ENCODE results near the gene AKR7A2. TPM values are rescaled to one million over a fixed set of nuclear protein-coding genes. Genes with fewer than 3 reads are reported as not detected.
"Not testable (repeated sequence)": the region's sequence is repeated elsewhere in the genome, so short reads cannot be mapped to it uniquely, and the experiment has no call there.

The AKR7A2 gene
- total RNA-seq, 1 experiment from 2014 or later = 86.6 TPM

DNA sequence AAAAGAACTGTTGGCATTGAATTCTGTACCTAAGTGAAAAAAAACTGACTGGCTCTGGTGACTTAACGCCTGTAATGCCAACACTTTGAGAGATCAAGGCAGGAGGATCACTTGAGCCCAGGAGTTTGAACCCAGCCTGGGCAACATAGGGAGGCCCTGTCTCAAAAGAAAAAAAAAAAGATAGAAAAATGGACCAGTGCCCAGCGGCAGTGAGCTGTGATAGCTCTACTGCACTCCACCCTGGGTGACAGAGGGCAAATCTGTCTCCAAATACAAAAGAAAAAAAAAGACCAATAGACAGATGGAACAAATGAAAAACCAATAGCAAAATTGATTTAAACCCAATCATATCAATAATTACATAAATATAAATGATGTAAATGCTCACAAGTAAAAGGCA, 22.7 kb downstream of the AKR7A2 start:
- BruUV-seq (replicated peaks) = no TSS peak
- H3K4me3 ChIP-seq (ENCODE audit: low read depth in 2 of 2, low read length in 2 of 2) = peak overlapping the region; percentile 39 to 60

DNA sequence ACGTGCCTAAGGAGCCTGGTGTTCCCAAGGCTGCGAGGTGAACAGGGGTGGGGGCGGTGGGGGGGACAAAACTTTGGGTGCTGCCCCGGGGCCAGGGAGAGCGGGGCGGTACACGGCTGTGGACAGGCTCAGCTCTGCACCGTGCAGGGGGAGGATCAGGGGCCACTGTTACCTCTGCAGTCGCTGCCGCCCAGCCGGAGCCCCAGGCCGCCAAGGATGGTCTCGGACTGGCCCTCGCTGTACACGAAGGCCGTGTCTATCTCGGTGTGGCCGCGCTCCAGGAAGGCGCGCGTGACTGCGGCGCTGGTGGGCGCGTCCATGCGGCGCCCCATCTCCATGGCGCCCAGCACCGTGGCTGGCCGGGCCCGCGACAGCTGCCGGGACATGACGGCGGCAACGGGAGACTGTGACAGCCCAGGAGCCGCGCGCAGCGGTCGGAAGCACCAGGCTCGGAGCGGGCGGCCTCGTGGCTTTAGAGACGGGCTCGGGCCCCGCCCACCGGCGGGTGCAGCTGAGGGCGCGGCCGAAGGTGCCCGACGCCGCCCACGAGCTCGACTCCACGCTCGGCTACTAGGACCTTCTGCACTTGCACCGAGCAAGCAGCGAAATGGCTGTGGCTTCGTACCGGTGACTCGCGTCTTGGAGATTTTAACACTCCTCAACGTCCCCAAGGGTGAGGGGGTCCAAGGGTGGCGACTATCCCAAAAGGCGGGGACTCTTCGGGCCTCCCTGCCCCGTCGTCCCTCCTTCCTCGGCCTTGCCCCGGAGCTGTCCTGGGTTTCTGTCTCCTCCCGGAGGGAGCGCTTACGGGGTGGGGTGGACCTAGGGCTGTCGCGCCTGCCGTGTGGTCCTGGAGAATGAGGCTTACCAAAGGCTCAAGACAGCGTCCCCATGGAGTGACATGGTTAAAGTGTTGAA, 23.4 kb downstream of the AKR7A2 start, which contains the start of gene AKR7A3:
TSS of gene AKR7A3 (minus strand) at position 447 of the 918 bp plus-strand sequence. CDS start at position 386, 61 bp downstream.
- intact Hi-C loops (cut with micrococcal nuclease; ENCODE audit: unreplicated experiment); CTCF ChIA-PET; H3K4me1 ChIP-seq (ENCODE audit: control insufficient read depth, insufficient read depth, low read length); BruUV-seq (replicated peaks); POLR2A ChIA-PET; DNase-seq (ENCODE audit: low read depth, low spot score); H3K9me3 ChIP-seq (ENCODE audit: control insufficient read depth, insufficient read depth, low read depth, low read length); H3K36me3 ChIP-seq (ENCODE audit: control insufficient read depth, insufficient read depth, low read length); H3K27me3 ChIP-seq (ENCODE audit: control insufficient read depth, insufficient read depth, low read length); in situ Hi-C loops (cut with HindIII; ENCODE audit: low pct_unique_long_range_greater_than_20kb, low sequenced_read_pairs): not testable (repeated sequence)
- Histone ChIP-seq H3K4me3 (ENCODE audit: low read depth in 2 of 2, low read length in 2 of 2) (peak within 1 kb of the TSS; percentile 39 to 60), H3K27ac (ENCODE audit: low read length) (peak within 1 kb of the TSS; percentile 40; the same call in 1 of the 2 replicates)
- peak; percentile 92 for ATAC-seq

More for the DNA sequence above, 22.7 kb downstream of the AKR7A2 start:
- Histone ChIP-seq H3K4me1 (ENCODE audit: control insufficient read depth, insufficient read depth, low read length) (peaks cover 5% of the 10 kb centered on the region; the same call in 1 of the 2 replicates), H3K9me3 (ENCODE audit: control insufficient read depth, insufficient read depth, low read depth, low read length) (no peaks in the 10 kb centered on the region), H3K27ac (ENCODE audit: low read length) (peak overlapping the region; percentile 40; the same call in 1 of the 2 replicates), H3K27me3 (ENCODE audit: control insufficient read depth, insufficient read depth, low read length) (no peaks in the 10 kb centered on the region), H3K36me3 (ENCODE audit: control insufficient read depth, insufficient read depth, low read length) (no peaks in the 10 kb centered on the region)
- no peak for DNase-seq (ENCODE audit: low read depth, low spot score)
- ChIA-PET CTCF (no interaction called here), POLR2A (no interaction called here)
- in situ Hi-C loops (cut with HindIII; ENCODE audit: low pct_unique_long_range_greater_than_20kb, low sequenced_read_pairs) (no loop called here), intact Hi-C loops (cut with micrococcal nuclease; ENCODE audit: unreplicated experiment) (no loop called here)
- no peak for ATAC-seq
- TF ChIP-seq TCF7L2 (IDR thresholded peaks at IDR 0.05; ENCODE audit: low read depth, low read length) (no peak), SIN3A (IDR thresholded peaks at IDR 0.05; ENCODE audit: borderline replicate concordance, insufficient read depth, low read depth, low read length) (no peak), POLR2AphosphoS5 (IDR thresholded peaks at IDR 0.05; ENCODE audit: low read depth, low read length) (no peak)
- TF ChIP-seq, protein P1, sequence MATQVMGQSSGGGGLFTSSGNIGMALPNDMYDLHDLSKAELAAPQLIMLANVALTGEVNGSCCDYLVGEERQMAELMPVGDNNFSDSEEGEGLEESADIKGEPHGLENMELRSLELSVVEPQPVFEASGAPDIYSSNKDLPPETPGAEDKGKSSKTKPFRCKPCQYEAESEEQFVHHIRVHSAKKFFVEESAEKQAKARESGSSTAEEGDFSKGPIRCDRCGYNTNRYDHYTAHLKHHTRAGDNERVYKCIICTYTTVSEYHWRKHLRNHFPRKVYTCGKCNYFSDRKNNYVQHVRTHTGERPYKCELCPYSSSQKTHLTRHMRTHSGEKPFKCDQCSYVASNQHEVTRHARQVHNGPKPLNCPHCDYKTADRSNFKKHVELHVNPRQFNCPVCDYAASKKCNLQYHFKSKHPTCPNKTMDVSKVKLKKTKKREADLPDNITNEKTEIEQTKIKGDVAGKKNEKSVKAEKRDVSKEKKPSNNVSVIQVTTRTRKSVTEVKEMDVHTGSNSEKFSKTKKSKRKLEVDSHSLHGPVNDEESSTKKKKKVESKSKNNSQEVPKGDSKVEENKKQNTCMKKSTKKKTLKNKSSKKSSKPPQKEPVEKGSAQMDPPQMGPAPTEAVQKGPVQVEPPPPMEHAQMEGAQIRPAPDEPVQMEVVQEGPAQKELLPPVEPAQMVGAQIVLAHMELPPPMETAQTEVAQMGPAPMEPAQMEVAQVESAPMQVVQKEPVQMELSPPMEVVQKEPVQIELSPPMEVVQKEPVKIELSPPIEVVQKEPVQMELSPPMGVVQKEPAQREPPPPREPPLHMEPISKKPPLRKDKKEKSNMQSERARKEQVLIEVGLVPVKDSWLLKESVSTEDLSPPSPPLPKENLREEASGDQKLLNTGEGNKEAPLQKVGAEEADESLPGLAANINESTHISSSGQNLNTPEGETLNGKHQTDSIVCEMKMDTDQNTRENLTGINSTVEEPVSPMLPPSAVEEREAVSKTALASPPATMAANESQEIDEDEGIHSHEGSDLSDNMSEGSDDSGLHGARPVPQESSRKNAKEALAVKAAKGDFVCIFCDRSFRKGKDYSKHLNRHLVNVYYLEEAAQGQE (IDR thresholded peaks at IDR 0.05; ENCODE audit: insufficient read depth in 1 of 2, low read depth in 2 of 2, low read length in 1 of 2) = no peak
- TF ChIP-seq, protein P2, sequence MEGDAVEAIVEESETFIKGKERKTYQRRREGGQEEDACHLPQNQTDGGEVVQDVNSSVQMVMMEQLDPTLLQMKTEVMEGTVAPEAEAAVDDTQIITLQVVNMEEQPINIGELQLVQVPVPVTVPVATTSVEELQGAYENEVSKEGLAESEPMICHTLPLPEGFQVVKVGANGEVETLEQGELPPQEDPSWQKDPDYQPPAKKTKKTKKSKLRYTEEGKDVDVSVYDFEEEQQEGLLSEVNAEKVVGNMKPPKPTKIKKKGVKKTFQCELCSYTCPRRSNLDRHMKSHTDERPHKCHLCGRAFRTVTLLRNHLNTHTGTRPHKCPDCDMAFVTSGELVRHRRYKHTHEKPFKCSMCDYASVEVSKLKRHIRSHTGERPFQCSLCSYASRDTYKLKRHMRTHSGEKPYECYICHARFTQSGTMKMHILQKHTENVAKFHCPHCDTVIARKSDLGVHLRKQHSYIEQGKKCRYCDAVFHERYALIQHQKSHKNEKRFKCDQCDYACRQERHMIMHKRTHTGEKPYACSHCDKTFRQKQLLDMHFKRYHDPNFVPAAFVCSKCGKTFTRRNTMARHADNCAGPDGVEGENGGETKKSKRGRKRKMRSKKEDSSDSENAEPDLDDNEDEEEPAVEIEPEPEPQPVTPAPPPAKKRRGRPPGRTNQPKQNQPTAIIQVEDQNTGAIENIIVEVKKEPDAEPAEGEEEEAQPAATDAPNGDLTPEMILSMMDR (IDR thresholded peaks at IDR 0.05) = no peak

Measured in Panc1 (cell line).